Left ventricle myocardium inferior (tissue), 1 donor: ENCODE results near the gene KCNT2. TPM values are rescaled to one million over a fixed set of nuclear protein-coding genes. Genes with fewer than 3 reads are reported as not detected.

Experiments used
- DNase-seq: peaks from one replicate; pipeline ENCODE4 v3.0.0-alpha.2; 2020
- H3K27ac ChIP-seq: fragments of 200-600 bp; replicated peaks from 2 replicates; pipeline ENCODE4 v1.8.0; 2021
- H3K27me3 ChIP-seq: fragments of 200-600 bp; 2 replicates; pipeline ENCODE4 v1.8.0; 2021; ENCODE audit warnings: low read depth
- H3K36me3 ChIP-seq: fragments of 200-600 bp; 2 replicates; pipeline ENCODE4 v1.8.0; 2021
- H3K4me1 ChIP-seq: fragments of 200-600 bp; 2 replicates; pipeline ENCODE4 v1.8.0; 2021
- H3K4me3 ChIP-seq: fragments of 200-600 bp; 2 replicates; pipeline ENCODE4 v1.8.0; 2021; ENCODE audit warnings: mild to moderate bottlenecking, moderate library complexity
- H3K9me3 ChIP-seq: fragments of 200-600 bp; replicated peaks from 2 replicates; pipeline ENCODE4 v1.8.0; 2021
- CTCF ChIP-seq: fragments of 200-600 bp; IDR thresholded peaks from 2 replicates; pipeline ENCODE4 v1.8.0; 2021; ENCODE audit warnings: antibody characterized with exemption, mild to moderate bottlenecking, borderline replicate concordance
- intact Hi-C: fragments of 100-400 bp; cut with micrococcal nuclease; formaldehyde crosslinking; loops from one replicate; pipeline ENCODE4 v1.11.0; 2022
- total RNA-seq: library from RNA; stranded (reverse); fragmentation: NEBNext Ultra II Directional; extraction: Animal tissue kit (Norgen Biotek cat#: 25700); gene quantifications from one replicate; pipeline ENCODE4 v1.2.1, GENCODE V29; 2021
- donor health status: DM: no; HTN: yes; CAD: no; lungs with severe emphysema.

KCNT2 gene
- total RNA-seq, 1 donor from 2014 or later: 0.60 TPM

GRCh38 chr1:196546272-196547111 lies 61.7 kb downstream of the KCNT2 start:
- Histone ChIP-seq H3K4me1 (no peaks in the 10 kb centered on the region), H3K27ac (no peak overlapping the region), H3K27me3 (no peaks in the 10 kb centered on the region), H3K4me3 (no peak overlapping the region), H3K9me3 (no peaks in the 10 kb centered on the region), H3K36me3 (no peaks in the 10 kb centered on the region)
- TF ChIP-seq CTCF: no peak
- DNase-seq: no peak
- intact Hi-C loops: no loop called here

- no peaks in the 10 kb centered on the region for H3K27me3 ChIP-seq
- H3K4me3 ChIP-seq: no peak overlapping the region
- no peaks in the 10 kb centered on the region for H3K4me1 ChIP-seq
- no peak for TF ChIP-seq CTCF
- no peaks in the 10 kb centered on the region for H3K9me3 ChIP-seq
- no peak for DNase-seq
- no peaks in the 10 kb centered on the region for H3K36me3 ChIP-seq
- intact Hi-C loops: no loop called here
- no peak overlapping the region for H3K27ac ChIP-seq
Measured at GRCh38 chr1:196545222-196545621, 63.0 kb downstream of the KCNT2 start.

DNA sequence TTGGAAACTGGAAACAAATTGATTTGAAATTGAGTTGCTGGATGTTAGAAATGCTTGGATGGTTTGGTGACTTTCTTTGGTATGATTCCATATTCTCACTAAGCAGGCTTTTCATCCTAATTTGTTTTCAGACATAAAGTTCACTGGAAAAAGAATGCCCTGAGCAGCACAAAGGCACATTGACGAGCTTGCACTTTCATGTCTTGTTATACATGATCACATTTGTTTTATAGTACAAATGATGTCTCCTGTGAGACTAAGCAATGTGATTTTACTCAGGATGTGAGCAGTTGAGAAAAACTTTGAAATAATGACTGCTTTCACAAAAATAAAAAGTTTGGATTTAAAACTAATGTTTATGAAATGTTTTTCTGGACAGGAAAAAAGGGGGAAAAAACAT lies 63.6 kb downstream of the KCNT2 start:
- TF ChIP-seq CTCF: no peak
- intact Hi-C loops: no loop called here
- Histone ChIP-seq H3K27me3 (no peaks in the 10 kb centered on the region), H3K4me3 (no peak overlapping the region), H3K27ac (no peak overlapping the region), H3K9me3 (no peaks in the 10 kb centered on the region), H3K36me3 (no peaks in the 10 kb centered on the region), H3K4me1 (no peaks in the 10 kb centered on the region)
- no peak for DNase-seq

DNA sequence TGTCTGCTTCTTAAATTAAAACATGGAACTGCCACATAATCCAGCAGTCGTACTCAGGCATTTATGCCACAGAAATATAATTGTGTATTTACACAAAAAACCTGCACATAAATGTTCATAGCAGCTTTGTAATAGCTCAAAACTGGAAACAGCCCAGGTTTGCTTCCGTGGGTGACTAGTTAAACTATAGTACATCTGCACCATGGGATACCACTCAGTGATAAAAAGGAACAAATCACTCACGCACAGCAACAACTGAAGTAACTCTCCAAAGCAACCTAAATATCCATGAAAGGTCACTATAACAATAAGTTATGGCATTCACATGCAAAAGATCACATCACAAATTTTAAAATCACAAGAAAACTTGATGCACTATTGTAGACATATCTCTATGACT lies 64.4 kb downstream of the KCNT2 start:
- intact Hi-C loops: no loop called here
- Histone ChIP-seq H3K9me3 (no peaks in the 10 kb centered on the region), H3K27me3 (no peaks in the 10 kb centered on the region), H3K4me1 (no peaks in the 10 kb centered on the region), H3K4me3 (no peak overlapping the region), H3K27ac (no peak overlapping the region), H3K36me3 (no peaks in the 10 kb centered on the region)
- no peak for TF ChIP-seq CTCF
- DNase-seq: no peak

DNA sequence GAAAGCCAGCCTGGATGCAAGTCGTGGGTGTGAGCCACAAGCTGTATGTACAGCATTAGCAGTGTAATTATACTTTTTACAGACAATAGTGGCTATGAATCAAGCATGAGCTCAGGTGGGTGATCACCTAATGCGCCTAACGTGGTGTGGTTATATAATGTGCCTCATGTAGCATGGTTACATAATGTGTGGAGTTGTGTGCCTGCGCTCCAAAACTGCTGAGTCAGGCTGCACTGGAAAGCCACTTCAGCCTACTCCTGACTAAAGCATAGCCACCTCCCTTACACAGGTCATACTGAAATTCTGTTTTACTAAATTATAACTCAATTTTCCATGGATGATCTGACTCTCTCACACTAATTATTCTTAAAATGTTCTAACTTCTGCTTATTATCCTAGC lies 69.8 kb downstream of the KCNT2 start:
- TF ChIP-seq CTCF: no peak
- no peaks in the 10 kb centered on the region for H3K4me1 ChIP-seq
- no peaks in the 10 kb centered on the region for H3K36me3 ChIP-seq
- intact Hi-C loops: no loop called here
- no peak overlapping the region for H3K4me3 ChIP-seq
- no peak for DNase-seq
- no peak overlapping the region for H3K27ac ChIP-seq
- peaks cover 7% of the 10 kb centered on the region for H3K9me3 ChIP-seq
- no peaks in the 10 kb centered on the region for H3K27me3 ChIP-seq
